HEK293 (cell line): ENCODE results near the gene RFPL4A.

Experiments
- CTCF ChIA-PET: fragments of 350-600 bp; formaldehyde crosslinking; extraction: SDS; loops from one replicate; lab custom pipeline; 2021; ENCODE audit warnings: antibody characterized with exemption; lab: Yijun Ruan, JAX
- POLR2A ChIA-PET: fragments of 300-600 bp; formaldehyde crosslinking; extraction: SDS; loops from one replicate; lab custom pipeline; 2020; ENCODE audit warnings: antibody characterized with exemption, inconsistent platforms; lab: Yijun Ruan, JAX
- H3K27ac ChIP-seq: fragments of 200-500 bp; sonication (Bioruptor generic); 2 replicates; pipeline ENCODE4 v1.5.1; 2014; ENCODE audit warnings: low read depth, low read length, control low read depth, inconsistent platforms; ENCODE audit errors: extremely low read depth
- H3K36me3 ChIP-seq, 2 experiments: fragments of 200-500 bp in 1 of 2; sonication (Bioruptor generic) in 1 of 2; 1 replicate in 1 of 2; 2 replicates in 1 of 2; pipeline ENCODE4 v1.5.1; 2014 to 2017; ENCODE audit warnings: inconsistent platforms in 2 of 2, low read length in 2 of 2; ENCODE audit not compliant: control insufficient read depth in 2 of 2, insufficient read depth in 1 of 2
- H3K4me1 ChIP-seq: fragments of 200-500 bp; sonication (Bioruptor generic); 2 replicates; pipeline ENCODE4 v1.5.1; 2014; ENCODE audit warnings: mild to moderate bottlenecking, low read length, inconsistent platforms; ENCODE audit not compliant: control insufficient read depth, insufficient read depth
- H3K4me3 ChIP-seq: 2 replicates; pipeline ENCODE4 v1.5.1; 2011; ENCODE audit warnings: low read depth, mild to moderate bottlenecking, control low read depth, low read length, moderate library complexity
- H3K9me3 ChIP-seq: fragments of 200-500 bp; sonication (Bioruptor generic); 2 replicates; pipeline ENCODE4 v1.5.1; 2014; ENCODE audit warnings: low read depth, low read length, inconsistent platforms; ENCODE audit not compliant: control insufficient read depth, insufficient read depth
- AEBP2 ChIP-seq: fragments of 450-650 bp; formaldehyde crosslinking; IDR thresholded peaks from 2 replicates; pipeline ENCODE4 v1.5.1; 2016; ENCODE audit warnings: missing biosample characterization, missing genetic modification characterization, borderline replicate concordance
- GFI1B ChIP-seq: fragments of 450-650 bp; formaldehyde crosslinking; IDR thresholded peaks from 2 replicates; pipeline ENCODE4 v1.5.1; 2016; ENCODE audit warnings: missing biosample characterization, missing genetic modification characterization
- KLF9 ChIP-seq: fragments of 450-650 bp; formaldehyde crosslinking; IDR thresholded peaks from 2 replicates; pipeline ENCODE4 v1.5.1; 2016; ENCODE audit warnings: missing biosample characterization, missing genetic modification characterization, low read depth
- PRDM10 ChIP-seq: fragments of 450-650 bp; formaldehyde crosslinking; IDR thresholded peaks from 2 replicates; pipeline ENCODE4 v1.5.1; 2016; ENCODE audit warnings: missing biosample characterization, missing genetic modification characterization
- RBAK ChIP-seq: fragments of 450-650 bp; formaldehyde crosslinking; IDR thresholded peaks from 2 replicates; pipeline ENCODE4 v1.5.1; 2016; ENCODE audit warnings: missing biosample characterization, missing genetic modification characterization
- SALL2 ChIP-seq: fragments of 450-650 bp; formaldehyde crosslinking; IDR thresholded peaks from 2 replicates; pipeline ENCODE4 v1.5.0; 2017; ENCODE audit warnings: missing biosample characterization, mild to moderate bottlenecking, missing genetic modification characterization, borderline replicate concordance
- SETDB1 ChIP-seq: IDR thresholded peaks from one replicate; pipeline ENCODE4 v1.6.1; 2017; ENCODE audit warnings: mild to moderate bottlenecking, low read length, moderate library complexity, mixed read lengths; ENCODE audit not compliant: insufficient read length
- ZBTB1 ChIP-seq: fragments of 450-650 bp; formaldehyde crosslinking; IDR thresholded peaks from 2 replicates; pipeline ENCODE4 v1.5.1; 2016; ENCODE audit warnings: missing biosample characterization, missing genetic modification characterization
- ZBTB7A ChIP-seq: fragments of 450-650 bp; formaldehyde crosslinking; IDR thresholded peaks from 2 replicates; pipeline ENCODE4 v1.5.1; 2016; ENCODE audit warnings: low read depth, missing biosample characterization, missing genetic modification characterization
- ZBTB8A ChIP-seq: fragments of 450-650 bp; formaldehyde crosslinking; IDR thresholded peaks from 2 replicates; pipeline ENCODE4 v1.5.1; 2016; ENCODE audit warnings: missing biosample characterization, missing genetic modification characterization
- ZEB2 ChIP-seq: fragments of 450-650 bp; formaldehyde crosslinking; IDR thresholded peaks from 2 replicates; pipeline ENCODE4 v1.5.1; 2016; ENCODE audit warnings: missing biosample characterization, missing genetic modification characterization
- ZFHX2 ChIP-seq: fragments of 450-650 bp; formaldehyde crosslinking; conservative IDR thresholded peaks from 2 replicates; pipeline ENCODE4 v1.5.1; 2016; ENCODE audit warnings: missing biosample characterization, missing genetic modification characterization
- ZNF10 ChIP-seq: fragments of 450-650 bp; formaldehyde crosslinking; IDR thresholded peaks from 2 replicates; pipeline ENCODE4 v1.5.1; 2017; ENCODE audit warnings: missing biosample characterization, missing genetic modification characterization
- ZNF138 ChIP-seq: fragments of 450-650 bp; formaldehyde crosslinking; IDR thresholded peaks from 2 replicates; pipeline ENCODE4 v1.5.1; 2016; ENCODE audit warnings: missing biosample characterization, missing genetic modification characterization, borderline replicate concordance
- ZNF155 ChIP-seq: fragments of 450-650 bp; formaldehyde crosslinking; IDR thresholded peaks from 2 replicates; pipeline ENCODE4 v1.5.1; 2016; ENCODE audit warnings: missing biosample characterization, missing genetic modification characterization
- ZNF157 ChIP-seq: fragments of 450-650 bp; formaldehyde crosslinking; IDR thresholded peaks from 2 replicates; pipeline ENCODE4 v1.5.1; 2016; ENCODE audit warnings: missing biosample characterization, missing genetic modification characterization
- ZNF19 ChIP-seq: fragments of 450-650 bp; formaldehyde crosslinking; IDR thresholded peaks from 2 replicates; pipeline ENCODE4; 2016; ENCODE audit warnings: missing biosample characterization, missing genetic modification characterization, low read depth
- ZNF211 ChIP-seq: fragments of 450-650 bp; formaldehyde crosslinking; IDR thresholded peaks from 2 replicates; pipeline ENCODE4 v1.5.1; 2016; ENCODE audit warnings: low read depth, missing biosample characterization, missing genetic modification characterization
- ZNF426 ChIP-seq: fragments of 450-650 bp; formaldehyde crosslinking; IDR thresholded peaks from 2 replicates; pipeline ENCODE4 v1.5.1; 2017; ENCODE audit warnings: missing biosample characterization, missing genetic modification characterization, mild to moderate bottlenecking, inconsistent platforms, moderate library complexity
- ZNF518A ChIP-seq: fragments of 450-650 bp; formaldehyde crosslinking; conservative IDR thresholded peaks from 2 replicates; pipeline ENCODE4 v1.5.1; 2016; ENCODE audit warnings: low read depth, missing biosample characterization, missing genetic modification characterization
- ZNF521 ChIP-seq: fragments of 450-650 bp; formaldehyde crosslinking; IDR thresholded peaks from 2 replicates; pipeline ENCODE4 v1.5.1; 2017; ENCODE audit warnings: missing biosample characterization, mild to moderate bottlenecking, missing genetic modification characterization
- ZNF558 ChIP-seq: fragments of 450-650 bp; formaldehyde crosslinking; IDR thresholded peaks from 2 replicates; pipeline ENCODE4 v1.5.1; 2016; ENCODE audit warnings: missing biosample characterization, missing genetic modification characterization
- ZNF561 ChIP-seq: fragments of 450-650 bp; IDR thresholded peaks from 2 replicates; pipeline ENCODE4 v1.5.1; 2018; ENCODE audit warnings: missing biosample characterization, missing genetic modification characterization, borderline replicate concordance
- ZNF580 ChIP-seq: fragments of 450-650 bp; formaldehyde crosslinking; IDR thresholded peaks from 2 replicates; pipeline ENCODE4 v1.5.1; 2016; ENCODE audit warnings: missing biosample characterization, missing genetic modification characterization
- ZNF596 ChIP-seq: fragments of 450-650 bp; IDR thresholded peaks from 2 replicates; pipeline ENCODE4 v1.5.0; 2018; ENCODE audit warnings: missing biosample characterization, mild to moderate bottlenecking, missing genetic modification characterization, moderate library complexity
- ZNF621 ChIP-seq: fragments of 450-650 bp; formaldehyde crosslinking; IDR thresholded peaks from 2 replicates; pipeline ENCODE4 v1.5.1; 2017; ENCODE audit warnings: missing biosample characterization, missing genetic modification characterization
- ZNF654 ChIP-seq: fragments of 450-650 bp; formaldehyde crosslinking; IDR thresholded peaks from 2 replicates; pipeline ENCODE4 v1.5.1; 2016; ENCODE audit warnings: low read depth, missing biosample characterization, missing genetic modification characterization
- ZNF837 ChIP-seq: fragments of 450-650 bp; formaldehyde crosslinking; IDR thresholded peaks from 2 replicates; pipeline ENCODE4 v1.5.1; 2016; ENCODE audit warnings: missing biosample characterization, missing genetic modification characterization
- ZSCAN16 ChIP-seq: fragments of 450-650 bp; formaldehyde crosslinking; IDR thresholded peaks from 2 replicates; pipeline ENCODE4 v1.5.1; 2016; ENCODE audit warnings: missing biosample characterization, missing genetic modification characterization

The RFPL4A gene

GRCh38 chr19:55809381-55810058, 50.6 kb downstream of the RFPL4A start:
- POLR2A ChIA-PET, result interaction anchor here (1.0 kb wide), 1 partner anchor 177 kb away, joined by 5 read pairs; no protein-coding TSS in a partner anchor
- CTCF ChIA-PET, result interaction anchor here (0.6 to 5.1 kb wide), 23 partner anchors 9 to 1402 kb away, joined by 3 to 62 read pairs (median 4); no protein-coding TSS in a partner anchor
- Histone ChIP-seq H3K27ac (no peak overlapping the region), H3K4me1 (no peaks in the 10 kb centered on the region), H3K9me3 (no peaks in the 10 kb centered on the region), H3K4me3 (no peak overlapping the region), H3K36me3 (no peaks in the 10 kb centered on the region)
- TF ChIP-seq PRDM10 (no peak), ZNF654 (tag by site-specific recombination) (peak; percentile 38), SALL2 (tag by site-specific recombination) (no peak), ZNF561 (tag by site-specific recombination) (no peak), ZSCAN16 (no peak), ZFHX2 (tag by site-specific recombination) (peak; percentile 35; the same call in 1 of the 2 replicates), ZBTB1 (no peak), KLF9 (tag by site-specific recombination) (0 out of 2 replicates have a peak, but pooled peaks have one; percentile 25), GFI1B (tag by site-specific recombination) (no peak), SETDB1 (peak; percentile 41), ZNF521 (no peak), ZNF596 (tag by site-specific recombination) (no peak), ZNF157 (tag by site-specific recombination) (no peak), ZNF621 (no peak), ZNF10 (no peak), AEBP2 (no peak), ZNF138 (tag by site-specific recombination) (no peak), ZNF518A (peak; percentile 58), ZNF558 (tag by site-specific recombination) (no peak), ZNF19 (no peak), ZNF211 (no peak), ZNF580 (tag by site-specific recombination) (no peak), ZEB2 (no peak), RBAK (tag by site-specific recombination) (no peak), ZNF837 (tag by site-specific recombination) (no peak), ZNF426 (tag by site-specific recombination) (no peak), ZNF155 (tag by site-specific recombination) (no peak), ZBTB7A (no peak), ZBTB8A (tag by site-specific recombination) (no peak)
